HG03520 (cell line): ENCODE results near the gene ARF3.

Experiments
- ATAC-seq: cut with Tn5 transposase; IDR thresholded peaks from one replicate; pipeline ENCODE4 v1.9.1; 2021; ENCODE audit warnings: mild to moderate bottlenecking, moderate library complexity; ENCODE audit not compliant: unreplicated experiment

The ARF3 gene

GRCh38 chr12:48957141-48958048, at the start of gene ARF3:
TSS of gene ARF3 (minus strand) at chr12:48957487. CDS start at chr12:48941095, 16,392 bp downstream.
- peak; percentile 85 for ATAC-seq

GRCh38 chr12:49000346-49000745, 43.1 kb upstream of the ARF3 start:
- no peak for ATAC-seq

GRCh38 chr12:48999371-49000131, 42.3 kb upstream of the ARF3 start, which contains the start of gene DDN:
TSS of gene DDN (minus strand) at chr12:48999375. CDS start at chr12:48999287, 88 bp downstream.
- peak; percentile 41 for ATAC-seq

DNA sequence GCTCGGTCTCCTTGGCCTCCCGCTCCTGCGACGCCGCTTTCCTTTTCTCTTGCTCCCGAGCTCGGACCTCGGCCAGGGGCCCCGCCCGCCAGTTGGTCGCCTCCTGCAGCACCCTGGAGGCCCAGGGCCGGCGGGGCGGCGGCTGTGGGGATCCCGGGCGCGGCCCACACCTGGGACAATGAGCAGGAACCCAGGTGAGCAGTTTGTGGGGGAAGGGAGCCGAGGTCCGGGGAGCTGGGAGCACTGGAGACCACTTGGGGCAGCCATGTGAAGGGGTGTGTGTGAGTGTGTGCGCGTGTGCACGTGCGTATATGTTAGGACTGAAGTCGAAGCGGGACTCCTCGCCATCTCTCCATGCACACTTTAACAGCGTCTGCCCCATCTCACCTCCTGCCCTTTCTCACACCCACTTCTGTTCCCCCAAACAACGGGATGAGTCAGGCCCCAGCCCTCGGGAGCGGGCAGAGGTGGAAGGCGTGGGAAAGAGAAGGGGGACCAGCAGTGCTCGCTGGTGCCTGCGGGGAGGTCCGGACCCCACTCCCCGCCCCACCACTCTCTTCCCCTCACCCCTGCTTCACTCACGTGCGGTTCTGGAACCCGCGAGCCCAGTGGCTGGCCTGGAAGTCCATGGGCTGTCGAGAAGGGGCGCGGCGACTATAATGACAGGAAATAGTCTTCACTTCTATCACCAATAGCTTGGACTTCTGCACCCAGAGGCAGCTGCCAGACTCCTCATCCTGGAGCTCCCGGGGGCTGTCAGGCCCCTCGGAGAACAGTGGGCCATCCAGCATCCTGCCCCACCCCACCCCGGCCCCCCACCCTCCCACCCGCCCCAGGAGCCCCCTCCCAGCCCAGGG, 41.4 kb upstream of the ARF3 start:
- no peak for ATAC-seq

DNA sequence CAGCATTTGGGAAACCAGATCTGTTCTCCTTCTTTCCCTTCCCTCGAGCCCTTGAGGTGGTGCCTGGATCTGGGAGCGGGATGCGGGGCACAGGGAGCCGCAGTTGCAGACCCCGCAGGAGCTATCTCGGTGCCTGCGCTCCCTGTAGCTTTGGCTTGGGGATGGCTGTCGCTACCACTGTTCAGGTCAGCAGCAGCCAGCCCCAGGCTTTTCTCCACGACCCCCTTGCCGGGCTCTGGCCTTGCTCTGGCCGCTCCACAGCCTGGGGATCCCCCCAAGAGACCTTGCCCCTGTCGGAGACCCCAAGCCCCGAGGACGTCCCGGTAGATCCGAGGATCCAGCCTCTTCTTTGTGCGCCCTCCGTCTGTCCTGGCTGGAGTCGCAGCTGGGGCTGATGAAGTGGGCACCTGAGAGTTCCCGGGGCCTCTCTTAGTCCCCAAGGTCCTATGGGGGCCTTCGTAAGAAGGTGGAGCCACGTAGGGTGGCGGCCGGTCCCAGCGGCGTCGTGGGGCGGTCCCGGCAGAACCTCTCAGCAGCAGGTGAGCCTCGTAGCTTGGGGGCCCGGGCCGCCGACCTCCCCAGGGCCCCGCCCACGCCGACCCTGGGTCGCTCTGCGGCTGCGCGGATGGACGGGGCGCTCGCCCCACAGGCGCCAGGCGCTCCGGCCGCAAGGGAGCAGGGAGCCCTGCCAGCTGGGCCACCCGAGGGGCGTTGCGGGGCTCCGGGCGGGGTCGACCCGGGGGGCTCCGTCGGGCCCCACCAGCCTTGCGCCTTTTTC, 40.6 kb upstream of the ARF3 start:
- ATAC-seq: no peak

DNA sequence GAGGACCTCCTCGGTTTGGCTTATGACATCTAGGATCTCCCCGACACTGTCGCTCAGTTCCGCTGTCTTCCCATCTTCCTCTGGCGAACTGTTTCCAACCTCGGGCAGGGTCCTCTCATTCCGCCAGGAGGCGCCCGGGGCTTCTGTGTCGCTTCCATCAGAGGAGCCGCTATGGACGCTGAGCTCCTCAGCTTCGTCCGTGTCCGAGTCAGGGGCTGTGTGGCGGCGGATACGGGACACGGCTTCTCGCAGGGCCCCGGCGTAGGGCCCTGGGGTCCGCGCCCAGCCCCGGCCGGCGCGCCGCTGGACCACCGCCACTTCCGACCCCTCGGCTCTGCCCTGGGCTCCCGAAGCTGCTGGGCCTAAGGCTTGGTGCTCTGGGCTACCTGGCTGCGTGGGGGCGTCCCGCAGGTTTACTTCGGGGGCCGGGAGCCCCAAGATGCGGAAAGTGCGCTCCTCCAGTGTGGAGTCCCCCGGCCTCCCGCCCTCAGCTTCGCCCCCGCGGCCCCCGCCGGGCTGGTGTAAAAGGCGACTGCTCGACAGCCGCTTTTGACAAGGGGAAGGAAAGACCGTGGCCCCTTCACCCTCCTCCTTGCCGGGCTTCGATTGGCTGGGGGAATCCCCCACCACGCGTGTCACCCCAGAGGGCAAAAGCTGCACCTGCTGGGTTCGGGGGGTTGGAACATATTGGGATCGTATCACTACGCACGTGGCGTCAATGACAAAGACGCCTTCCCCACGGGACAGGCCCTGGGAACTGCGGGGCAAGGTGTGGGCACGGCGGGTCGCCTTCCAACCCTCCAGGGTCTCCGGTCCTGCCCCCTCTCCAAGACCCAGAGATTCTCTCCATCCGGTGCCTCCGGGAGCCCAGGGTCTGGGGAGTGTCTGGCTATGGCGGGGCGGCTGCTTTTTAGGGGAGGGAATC, 39.8 kb upstream of the ARF3 start:
- no peak for ATAC-seq

DNA sequence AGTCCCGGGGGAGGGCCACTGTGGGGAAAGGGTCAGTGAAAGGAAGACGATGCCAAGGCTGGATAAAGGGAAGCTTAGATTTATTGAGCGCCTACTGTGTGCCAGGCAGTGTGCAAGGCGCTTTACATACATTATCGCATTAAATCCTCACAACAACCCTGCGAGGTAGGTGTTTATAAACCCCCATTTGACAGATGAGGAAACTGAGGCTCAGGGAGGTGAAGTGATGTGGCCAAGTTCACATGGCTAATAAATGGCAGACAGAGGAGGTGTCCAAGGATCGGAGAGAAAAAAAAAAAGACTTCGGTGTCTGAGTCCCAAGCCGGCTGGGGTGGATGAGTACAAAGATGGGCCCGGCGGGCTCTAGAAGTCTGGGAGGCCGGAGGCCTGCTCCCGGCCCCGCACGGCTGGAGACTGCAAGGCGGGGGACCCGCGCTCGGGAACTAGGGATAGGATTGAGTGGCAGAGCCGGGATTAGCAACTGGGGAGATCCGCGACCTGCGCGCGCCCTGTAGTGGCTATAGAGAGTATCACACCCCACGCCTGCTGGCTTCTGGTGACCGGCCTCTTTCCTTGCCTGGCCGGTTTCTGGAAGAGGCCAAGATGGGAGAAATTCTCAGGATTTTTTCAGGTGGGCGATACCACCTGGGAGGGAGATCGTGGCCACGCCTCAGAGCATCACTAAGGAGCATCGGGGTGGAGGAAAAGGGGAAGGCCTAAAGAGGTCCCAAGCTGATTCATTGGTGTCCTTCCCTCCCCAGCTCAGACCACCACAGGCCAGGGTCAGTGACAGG, 38.0 kb upstream of the ARF3 start:
- no peak for ATAC-seq

- ATAC-seq: no peak
Observed at GRCh38 chr12:48994224-48995085, 37.2 kb upstream of the ARF3 start.

DNA sequence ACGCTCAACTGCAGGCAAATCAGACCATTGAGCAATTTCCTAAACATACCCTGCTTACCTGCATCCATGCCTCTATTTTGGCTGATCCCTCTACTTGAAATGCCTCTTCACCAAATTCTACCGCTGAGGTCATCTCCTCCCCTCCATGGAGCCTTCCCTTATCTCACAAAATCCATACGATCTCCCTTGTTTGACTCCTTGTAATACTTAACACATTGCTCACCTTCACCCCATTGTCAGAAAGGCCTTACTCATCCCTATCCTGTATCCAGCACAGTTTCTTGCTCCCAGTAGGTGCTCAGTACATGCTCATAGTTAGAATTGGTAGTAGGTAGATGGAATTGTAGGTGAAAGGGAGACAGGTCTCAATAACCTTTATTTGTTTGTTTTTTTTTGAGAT, 36.5 kb upstream of the ARF3 start:
- no peak for ATAC-seq

DNA sequence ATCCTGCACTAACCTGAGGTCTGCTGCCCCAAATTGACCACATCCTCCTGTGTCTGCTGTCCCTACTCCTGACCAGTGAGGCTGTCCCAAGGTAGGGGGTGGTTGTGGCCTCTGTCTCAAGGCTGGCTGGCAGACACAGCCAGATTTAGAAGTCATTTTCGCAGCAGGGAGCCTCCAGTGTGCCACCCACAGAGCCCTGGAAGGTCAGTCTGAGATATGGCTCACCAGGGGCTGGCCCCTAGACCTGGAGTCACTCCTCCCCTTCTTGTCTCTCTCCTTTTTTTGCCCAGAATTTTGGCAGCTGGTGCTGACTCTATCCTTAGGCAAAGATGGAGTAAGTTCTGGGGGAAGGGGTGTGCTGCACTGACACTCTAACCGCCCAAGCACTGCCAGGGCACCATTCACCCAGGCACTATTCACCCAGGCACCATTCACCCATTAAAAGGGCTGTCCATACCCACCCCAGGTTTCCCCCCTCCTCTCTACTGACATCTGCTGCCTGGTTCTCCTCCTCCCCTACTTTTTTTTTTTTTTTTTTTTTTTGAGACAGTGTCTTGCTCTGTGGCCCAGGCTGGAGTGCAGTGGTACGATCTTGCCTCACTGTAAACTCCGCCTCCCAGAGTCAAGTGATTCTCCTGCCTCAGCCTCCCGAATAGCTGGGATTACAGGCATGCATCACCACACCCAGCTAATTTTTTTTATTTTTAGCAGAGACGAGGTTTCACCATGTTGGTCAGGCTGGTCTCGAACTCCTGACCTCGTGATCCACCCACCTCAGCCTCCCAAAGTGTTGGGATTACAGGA, 34.2 kb upstream of the ARF3 start:
- ATAC-seq: no peak

GRCh38 chr12:48990552-48990951, 33.3 kb upstream of the ARF3 start:
- no peak for ATAC-seq

- ATAC-seq: no peak
Observed at GRCh38 chr12:48988030-48988649, 30.9 kb upstream of the ARF3 start.

- ATAC-seq: no peak
Observed at GRCh38 chr12:48986720-48987291, 29.5 kb upstream of the ARF3 start.

DNA sequence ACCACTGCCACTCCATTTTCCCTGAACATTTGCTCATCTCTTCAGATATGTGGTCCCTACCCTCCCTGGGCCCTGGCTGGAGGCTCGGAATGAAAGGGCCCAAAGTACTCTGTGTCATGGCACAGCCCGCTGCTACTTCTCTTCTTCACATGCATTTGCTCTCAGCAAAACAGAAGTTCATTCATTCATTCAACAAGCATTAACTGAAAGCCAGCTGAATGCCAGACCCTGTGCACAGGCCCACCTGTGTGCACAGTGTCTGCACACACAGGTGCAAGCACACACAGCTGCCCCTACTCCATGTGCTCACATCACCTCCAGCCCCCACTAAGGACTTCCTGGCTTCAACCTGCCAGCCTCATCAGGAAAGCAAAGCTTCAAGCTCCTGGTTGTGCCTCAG, 28.6 kb upstream of the ARF3 start:
- no peak for ATAC-seq

- ATAC-seq: no peak
Observed at GRCh38 chr12:48985475-48985897, 28.2 kb upstream of the ARF3 start.
